NCI-H1694 (cell line): Measurements from ENCODE around the gene CHST11.
A peak's percentile ranks its signal among the peaks of the same experiment; 100 is the strongest.

Source experiments
- DNase-seq: peaks from one replicate; lab custom pipeline; 2025; lab: John Stamatoyannopoulos, UW

CHST11 gene

DNA sequence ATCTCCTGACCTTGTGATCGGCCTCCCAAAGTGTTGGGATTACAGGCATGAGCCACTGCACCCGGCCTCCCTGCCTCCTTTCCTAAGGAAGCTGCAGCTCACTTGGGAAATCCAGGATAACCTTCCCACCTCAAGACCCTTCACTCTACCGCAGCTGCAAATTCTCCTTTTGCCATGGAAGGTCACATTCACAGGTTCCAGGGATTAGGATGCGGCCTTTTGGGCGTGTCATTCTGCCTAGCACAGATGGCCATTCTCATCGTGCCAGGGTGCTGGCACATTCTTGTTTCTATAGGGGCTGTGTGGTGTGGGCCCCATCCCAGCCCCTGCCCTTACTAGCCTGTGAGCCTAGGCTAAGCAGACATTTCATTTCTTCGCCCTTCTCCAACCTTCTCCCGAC is 219.9 kb downstream of the CHST11 start:
- peak; percentile 63 for DNase-seq

DNA sequence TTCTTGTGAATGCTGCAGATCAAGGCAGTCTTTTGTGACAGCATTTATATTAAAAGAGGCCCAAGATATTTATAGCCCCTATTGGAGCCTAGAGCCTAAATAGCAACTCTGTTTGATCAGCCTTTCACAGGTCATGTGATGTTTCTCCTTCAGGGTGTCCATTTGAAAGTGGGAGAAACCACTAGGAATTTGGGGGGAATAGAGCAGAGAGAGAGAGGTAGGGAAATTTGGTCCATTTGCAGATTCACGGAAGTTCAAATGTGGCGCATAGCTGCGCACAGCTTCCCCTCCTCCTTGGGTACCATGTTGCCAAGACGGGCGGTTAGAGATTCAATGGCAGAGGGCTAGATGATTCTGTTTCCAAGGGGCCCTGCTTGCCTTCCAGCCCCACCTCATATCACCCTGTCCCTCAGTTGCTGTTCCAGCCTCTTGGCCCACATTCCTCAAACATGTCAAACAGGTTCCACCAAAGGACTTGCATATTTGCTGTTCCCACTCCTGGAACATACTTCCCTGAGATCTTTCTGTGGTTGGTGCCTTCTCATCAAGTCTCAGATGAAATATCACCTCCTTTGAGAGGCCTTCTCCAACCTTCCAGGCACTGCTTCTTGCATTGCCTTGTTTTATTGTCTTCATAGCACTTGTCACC is 220.8 kb downstream of the CHST11 start:
- DNase-seq: no peak

DNA sequence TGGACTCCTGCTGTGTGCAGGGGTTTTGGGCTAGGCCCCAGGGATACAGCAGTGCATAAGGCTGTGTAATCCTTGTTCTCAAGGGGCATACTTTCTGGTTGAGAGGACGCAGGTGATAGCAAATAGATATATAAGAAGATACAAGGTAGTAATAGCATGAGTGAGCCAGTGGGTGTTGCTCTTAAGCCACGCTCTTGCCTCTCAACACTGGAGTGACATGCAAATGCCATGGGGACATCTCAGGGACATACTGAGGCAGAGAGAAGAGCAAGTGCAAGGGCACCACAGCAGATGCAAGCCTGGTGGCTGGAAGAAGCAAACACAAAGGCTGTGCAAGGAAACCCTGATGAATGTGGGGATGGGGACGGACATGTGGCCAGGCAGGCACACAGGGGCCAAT is 223.3 kb downstream of the CHST11 start:
- no peak for DNase-seq

- no peak for DNase-seq
Observed at GRCh38 chr12:104680491-104680890, 223.7 kb downstream of the CHST11 start.

DNA sequence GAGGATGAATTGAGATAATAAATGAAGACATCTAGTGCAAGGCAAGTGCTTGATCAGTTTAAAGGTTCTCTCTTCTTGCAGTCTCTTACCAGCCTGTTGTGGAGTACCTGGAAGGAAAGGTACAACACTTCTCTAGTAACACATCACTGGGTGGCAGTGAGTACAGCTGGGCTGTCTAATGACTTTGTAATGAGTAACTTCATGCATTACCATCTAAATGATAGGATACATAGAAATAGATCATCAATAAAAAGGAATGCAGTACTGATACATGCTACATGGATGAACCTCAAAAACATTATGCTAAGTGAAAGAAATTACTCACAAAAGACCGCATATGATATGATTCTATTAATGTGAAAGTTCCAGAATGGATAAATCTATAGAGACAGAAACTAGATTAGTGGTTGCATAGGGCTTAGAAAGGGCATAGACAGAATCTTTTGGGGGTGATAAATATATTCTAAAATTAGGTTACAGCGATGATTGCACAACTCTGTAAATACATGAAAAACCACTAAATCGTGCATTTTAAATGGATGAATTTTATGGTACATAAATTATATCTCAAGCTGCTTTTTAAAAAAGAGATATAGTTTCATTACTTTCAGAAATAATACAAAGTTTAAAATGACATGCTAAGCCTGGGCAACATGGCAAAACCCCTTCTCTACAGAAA is 224.4 kb downstream of the CHST11 start:
- no peak for DNase-seq

GRCh38 chr12:104682790-104683279 is 226.1 kb downstream of the CHST11 start:
- no peak for DNase-seq

- no peak for DNase-seq
Observed at GRCh38 chr12:104683831-104684503, 227.2 kb downstream of the CHST11 start.

- DNase-seq: no peak
Observed at GRCh38 chr12:104684884-104685283, 228.1 kb downstream of the CHST11 start.

- no peak for DNase-seq
Observed at GRCh38 chr12:104685366-104685765, 228.6 kb downstream of the CHST11 start.

DNA sequence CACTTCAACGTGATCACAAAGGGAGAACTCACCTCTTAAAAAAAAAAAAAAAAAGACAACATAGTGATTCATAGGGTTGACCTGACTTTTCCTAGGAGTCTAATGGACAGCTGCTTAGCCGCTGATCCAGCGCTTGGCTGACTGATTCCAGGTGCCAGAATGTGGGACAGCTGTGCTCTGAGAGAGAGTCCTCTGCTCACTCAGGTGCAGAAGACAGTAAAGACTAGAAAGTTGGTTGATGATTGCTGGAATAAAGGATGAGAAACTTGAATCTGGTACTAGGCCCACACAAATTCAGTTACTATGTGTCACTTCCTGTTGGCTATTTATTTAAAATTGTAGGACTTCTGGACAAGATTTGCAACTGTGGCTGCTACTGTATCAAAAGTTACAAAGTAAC is 229.4 kb downstream of the CHST11 start:
- no peak for DNase-seq

GRCh38 chr12:104687823-104688573 is 231.2 kb downstream of the CHST11 start:
- no peak for DNase-seq

GRCh38 chr12:104689635-104690034 is 232.9 kb downstream of the CHST11 start:
- DNase-seq: no peak

DNA sequence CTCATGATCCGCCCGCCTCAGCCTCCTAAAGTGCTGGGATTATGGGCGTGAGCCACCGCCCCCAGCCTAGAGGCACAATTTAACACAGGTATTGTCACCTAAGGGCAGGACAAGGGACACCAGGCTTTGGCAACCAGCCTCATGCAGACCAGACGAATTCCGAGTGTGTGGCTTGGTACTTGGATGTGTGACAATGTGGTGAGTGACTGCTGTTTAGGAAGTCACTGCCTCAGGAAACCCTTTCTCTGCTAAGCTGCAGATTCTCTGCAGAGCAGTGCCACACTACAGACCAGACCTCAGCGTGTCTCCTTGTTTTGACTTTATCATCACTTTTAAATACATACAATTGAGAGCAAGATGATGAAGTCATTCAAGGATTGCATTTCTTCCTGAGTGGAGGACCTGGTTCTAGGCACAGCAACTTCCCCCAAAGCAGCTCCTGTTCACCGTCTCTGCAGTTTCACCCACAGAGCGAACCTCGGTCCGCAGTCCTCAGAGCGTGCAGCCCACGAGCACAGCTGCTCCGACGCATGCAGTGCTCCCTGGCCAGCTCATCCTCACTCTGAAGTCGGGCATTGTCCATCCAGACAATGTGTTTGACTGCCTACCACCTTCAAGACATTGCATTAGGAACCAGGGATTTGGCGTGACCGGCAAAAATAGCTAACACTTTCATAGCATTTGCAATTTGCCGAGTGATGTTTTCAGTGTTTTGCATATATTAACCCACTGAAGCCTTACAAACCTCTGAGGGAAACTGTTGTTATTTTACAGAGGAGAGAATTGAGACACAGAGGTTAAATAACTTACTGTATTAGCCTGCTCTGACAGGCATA is 235.2 kb downstream of the CHST11 start:
- no peak for DNase-seq

DNA sequence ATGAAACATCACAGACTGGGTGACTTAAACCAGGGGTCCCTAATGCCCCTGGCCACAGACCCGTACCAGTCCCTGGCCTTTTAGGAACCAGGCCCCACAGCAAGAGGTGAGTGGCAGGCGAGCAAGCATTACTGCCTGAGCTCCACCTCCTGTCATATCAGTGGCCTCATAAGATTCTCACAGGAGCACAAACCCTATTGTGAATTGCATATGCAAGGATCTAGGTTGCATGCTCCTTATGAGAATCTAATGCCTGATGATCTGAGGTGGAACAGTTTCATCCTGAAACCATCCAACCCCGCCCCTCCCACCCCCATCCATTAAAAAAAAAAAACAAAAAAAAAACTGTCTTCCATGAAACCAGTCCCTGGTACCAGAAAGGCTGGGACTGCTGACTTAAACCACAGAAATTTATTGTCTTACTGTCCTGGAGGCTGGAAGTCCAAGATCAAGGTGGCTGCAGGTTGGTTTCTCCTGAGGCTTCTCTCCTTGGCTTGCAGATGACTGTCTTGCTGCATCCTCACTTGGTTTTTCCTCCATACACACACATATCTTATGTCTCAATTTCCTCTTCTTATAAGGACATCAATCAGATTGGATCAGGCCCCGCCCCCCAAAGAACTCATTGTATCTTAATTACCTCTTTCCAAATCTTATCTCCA is 235.9 kb downstream of the CHST11 start:
- no peak for DNase-seq

GRCh38 chr12:104693493-104693892 is 236.7 kb downstream of the CHST11 start:
- DNase-seq: no peak

- no peak for DNase-seq
Observed at GRCh38 chr12:104694161-104694560, 237.4 kb downstream of the CHST11 start.

GRCh38 chr12:104694711-104695110 is 238.0 kb downstream of the CHST11 start:
- DNase-seq: no peak

DNA sequence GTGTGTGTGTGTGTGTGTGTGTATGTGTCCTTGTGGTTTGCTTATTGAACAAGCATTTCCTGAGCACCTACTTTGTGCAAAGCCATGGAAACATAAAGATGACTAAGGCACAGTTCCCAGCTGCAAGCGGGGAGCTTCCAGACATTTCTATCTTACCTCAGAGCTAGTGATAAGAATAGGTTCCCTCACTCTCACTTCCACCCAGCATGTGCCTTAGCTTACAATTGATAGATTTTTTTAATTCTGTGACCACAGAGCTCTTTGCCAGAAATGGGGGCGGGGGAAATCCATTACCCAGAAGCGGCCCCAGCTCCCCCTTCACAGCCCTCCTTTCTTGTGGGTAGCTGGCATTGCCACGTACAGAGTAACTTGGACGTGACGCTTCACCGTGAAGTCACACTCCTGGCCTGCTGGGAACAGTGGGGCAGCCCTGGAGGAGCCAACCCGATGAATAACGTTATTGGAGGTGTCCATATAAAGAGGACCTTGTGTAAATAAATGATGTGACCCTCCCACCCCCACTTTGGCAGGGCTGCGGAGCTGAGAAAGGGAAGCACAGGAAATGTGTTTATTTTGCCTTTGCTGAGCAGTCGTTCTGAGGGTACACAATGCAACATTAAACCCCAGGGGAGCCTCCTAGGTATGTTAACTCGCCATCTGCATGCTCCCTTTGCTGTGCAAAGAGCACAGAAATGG is 238.9 kb downstream of the CHST11 start:
- no peak for DNase-seq

GRCh38 chr12:104697186-104697585 is 240.4 kb downstream of the CHST11 start:
- DNase-seq: no peak

DNA sequence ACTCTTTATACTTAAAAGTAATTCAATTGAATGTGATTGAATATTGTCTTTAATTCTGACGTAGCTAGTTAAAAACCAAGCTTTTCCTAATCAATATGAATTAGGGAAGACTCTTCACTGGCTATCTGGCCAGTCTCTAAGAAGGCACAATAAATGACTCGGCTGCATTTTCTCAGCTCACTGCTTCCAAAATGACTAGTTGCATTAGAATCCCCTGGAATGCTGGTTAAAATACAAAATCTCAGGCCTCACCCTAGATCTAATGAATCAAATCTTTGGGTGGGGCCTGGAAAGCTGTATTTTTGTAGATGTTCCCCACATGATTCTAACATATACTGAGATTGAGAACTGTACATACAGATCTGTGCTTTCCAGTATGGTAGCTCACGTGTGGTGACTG is 242.1 kb downstream of the CHST11 start:
- DNase-seq: no peak
